Spleen (tissue), 7 donors: Measurements from ENCODE around the gene CUX1.

Experiments used
- CTCF ChIP-seq, 11 experiments: fragments of 200-600 bp in 7 of 11; fragments of 450-650 bp in 4 of 11; sonication (generic) in 4 of 11; IDR thresholded peaks in 8 of 11; conservative IDR thresholded peaks in 3 of 11; 1 replicate in 7 of 11; 2 replicates in 4 of 11; pipeline versions ENCODE4 v1.4.0 to v1.8.0; 2016 to 2021; ENCODE audit warnings: antibody characterized with exemption in 11 of 11, inconsistent platforms in 4 of 11, mild to moderate bottlenecking in 1 of 11
- POLR2A ChIP-seq, 3 donors: fragments of 450-650 bp; IDR thresholded peaks; one replicate each; pipeline ENCODE4 v1.5.1; 2017; ENCODE audit warnings: antibody characterized with exemption in 3 of 3, mild to moderate bottlenecking in 1 of 3
- donor health status: DM: no; HTN: no; CAD: no; lungs with moderate emphysema.
- donor health status: DM: no; HTN: no; CAD: no.
- donor health status: DM: no; HTN: no; CAD: no.

- no peak for TF ChIP-seq CTCF (IDR thresholded peaks at IDR 0.05 in 8 of 11, conservative IDR thresholded peaks at IDR 0.05 in 3 of 11)
- no peak for TF ChIP-seq POLR2A (IDR thresholded peaks at IDR 0.05)
Observed at GRCh38 chr7:101999393-101999792, 182.0 kb downstream of the CUX1 start.
